ENCODE results near the gene MRFAP1. TPM values are rescaled to one million over a fixed set of nuclear protein-coding genes. Genes with fewer than 3 reads are reported as not detected.

MRFAP1 gene
- total and polyA plus RNA-seq, 10 donors = 133 to 299 (median 219) TPM

DNA sequence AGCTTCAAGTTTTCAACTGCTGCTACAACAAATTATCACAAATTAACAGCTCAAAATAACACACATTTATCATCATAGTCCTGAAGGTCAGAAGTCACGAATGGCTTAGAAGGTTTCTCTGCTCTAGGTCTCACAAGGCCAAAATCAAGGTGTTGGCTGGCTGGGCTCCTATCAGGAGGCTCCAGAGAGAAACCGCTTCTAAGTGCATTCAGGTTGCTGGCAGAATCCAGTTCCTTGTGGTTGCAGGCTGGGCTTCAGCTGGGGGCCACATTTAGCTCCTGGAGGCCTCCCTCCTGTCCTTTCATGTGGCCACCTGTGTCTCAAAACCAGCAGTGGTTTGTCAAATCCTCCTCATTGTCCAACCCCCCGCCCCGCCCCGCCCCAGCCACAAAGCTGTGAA lies 15.4 kb downstream of the MRFAP1 start:
- WGBS, 5 donors = 85 to 95% (median 89%) methylated on average over 5 of the region's 5 CpGs
- TF ChIP-seq POLR2A (IDR thresholded peaks at IDR 0.05) (no peak), POLR2AphosphoS5 (IDR thresholded peaks at IDR 0.05) (no peak), CTCF (IDR thresholded peaks at IDR 0.05 in 8 of 11, conservative IDR thresholded peaks at IDR 0.05 in 3 of 11) (no peak)
- intact Hi-C loops (cut with DNase I; ENCODE audit: low total_unique reads) = no loop called here
- H3K27ac ChIP-seq = no peak overlapping the region
- no peaks in the 10 kb centered on the region for H3K36me3 ChIP-seq
- H3K9me3 ChIP-seq = no peaks in the 10 kb centered on the region
- DNase-seq = peak; percentile 9
- peaks cover 0 to 27% (median 21%) of the 10 kb centered on the region in 6 donors for H3K4me1 ChIP-seq
- no peak overlapping the region for H3K4me3 ChIP-seq
- peaks cover 0 to 31% (median 0%) of the 10 kb centered on the region in 7 donors for H3K27me3 ChIP-seq (replicated peaks in 1 of 7)

DNA sequence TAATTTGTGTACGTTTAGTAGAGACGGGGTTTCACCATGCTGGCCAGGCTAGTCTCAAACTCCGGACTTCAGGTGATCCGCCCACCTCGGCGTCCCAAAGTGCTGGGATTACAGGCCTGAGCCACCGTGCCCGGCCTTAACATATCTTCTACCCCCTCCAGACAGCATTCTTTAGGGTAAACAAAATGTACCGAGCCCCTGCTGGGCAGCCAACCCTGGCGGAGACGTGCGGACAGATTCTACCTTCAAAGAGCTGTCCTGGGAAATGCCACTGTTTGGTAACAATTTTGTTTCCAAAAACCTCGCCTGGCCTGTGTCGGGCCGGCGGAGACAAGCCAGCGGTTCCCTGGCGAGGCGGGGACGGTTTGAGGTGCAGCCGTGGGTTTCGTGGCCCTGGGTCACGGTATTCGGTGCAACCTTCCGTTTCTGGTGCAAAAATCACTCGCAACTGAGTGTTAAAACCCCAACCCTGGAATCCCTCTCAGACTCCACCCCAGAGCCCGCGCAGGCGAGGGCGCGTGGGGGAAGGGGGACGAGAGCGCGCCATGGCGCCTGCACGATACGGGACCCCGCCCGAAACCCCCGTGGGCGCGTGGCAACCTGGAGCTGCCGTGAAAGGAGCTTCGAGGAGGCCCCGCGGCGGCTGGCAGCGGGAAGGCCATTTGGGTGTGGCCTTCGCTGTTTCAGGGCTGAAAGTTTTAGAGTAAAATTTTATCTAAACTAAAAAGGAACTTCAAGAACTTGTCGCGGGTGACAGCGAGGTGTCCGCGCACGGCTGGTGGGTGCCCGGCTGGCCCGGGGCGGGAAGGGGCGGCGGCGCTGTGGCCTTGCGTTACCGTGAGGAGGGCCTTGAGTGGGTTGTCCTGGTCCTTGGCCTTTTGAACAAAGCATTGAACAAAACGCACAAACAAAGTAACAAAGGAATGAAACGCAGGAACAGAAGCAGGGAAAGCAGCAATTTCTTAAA lies 17.0 kb downstream of the MRFAP1 start:
- peaks cover 0 to 27% (median 21%) of the 10 kb centered on the region in 6 donors for H3K4me1 ChIP-seq
- no peak for TF ChIP-seq CTCF (IDR thresholded peaks at IDR 0.05 in 8 of 11, conservative IDR thresholded peaks at IDR 0.05 in 3 of 11)
- peak; percentile 22 to 70 (median 62) for TF ChIP-seq POLR2AphosphoS5 (IDR thresholded peaks at IDR 0.05)
- no peak for TF ChIP-seq POLR2A (IDR thresholded peaks at IDR 0.05)
- DNase-seq = no peak
- 68 to 80% (median 70%) methylated on average over 63 to 65 of the region's 65 CpGs for WGBS, 5 donors
- peak overlapping the region; percentile 16 to 91 (median 78) for H3K27ac ChIP-seq
- no peaks in the 10 kb centered on the region for H3K9me3 ChIP-seq
- H3K27me3 ChIP-seq (replicated peaks in 1 of 7) = peaks cover 0 to 38% (median 0%) of the 10 kb centered on the region in 7 donors
- H3K36me3 ChIP-seq = no peaks in the 10 kb centered on the region
- intact Hi-C loops (cut with DNase I; ENCODE audit: low total_unique reads) = no loop called here
- peak overlapping the region in 2 of 8 donors; percentile 50 to 68 for H3K4me3 ChIP-seq

DNA sequence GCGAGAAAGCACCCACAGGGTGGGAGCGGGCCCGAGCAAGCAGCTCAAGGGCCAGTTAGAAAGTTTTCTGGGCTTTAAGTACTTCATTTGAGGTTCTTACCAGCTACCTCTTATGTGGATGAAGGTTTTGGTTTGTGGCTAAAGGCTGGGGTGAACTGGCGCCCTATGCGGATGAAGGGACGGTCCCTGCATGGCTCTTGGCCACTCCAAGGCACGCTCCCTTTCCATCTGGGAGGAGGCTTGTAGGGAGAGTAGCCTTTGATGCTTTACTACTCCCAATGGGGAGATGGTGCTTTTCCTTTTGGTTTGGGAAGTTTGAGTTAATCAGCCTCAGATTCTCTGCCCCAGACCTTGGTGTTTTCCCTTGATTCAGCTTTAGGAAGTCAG lies 17.7 kb downstream of the MRFAP1 start:
- Histone ChIP-seq H3K9me3 (no peaks in the 10 kb centered on the region), H3K4me3 (peak overlapping the region in 7 of 8 donors; percentile 22 to 68 (median 39)), H3K4me1 (peaks cover 0 to 27% (median 21%) of the 10 kb centered on the region in 6 donors), H3K27me3 (replicated peaks in 1 of 7) (peaks cover 0 to 42% (median under 1%) of the 10 kb centered on the region in 7 donors), H3K27ac (peak overlapping the region; percentile 16 to 91 (median 78)), H3K36me3 (no peaks in the 10 kb centered on the region)
- no peak for DNase-seq
- 60 to 80% (median 72%) methylated on average over 7 of the region's 7 CpGs for WGBS, 5 donors
- intact Hi-C loops (cut with DNase I; ENCODE audit: low total_unique reads) = no loop called here
- no peak for TF ChIP-seq CTCF (IDR thresholded peaks at IDR 0.05 in 8 of 11, conservative IDR thresholded peaks at IDR 0.05 in 3 of 11)
- TF ChIP-seq POLR2A (IDR thresholded peaks at IDR 0.05) = no peak
- TF ChIP-seq POLR2AphosphoS5 (IDR thresholded peaks at IDR 0.05) = no peak

DNA sequence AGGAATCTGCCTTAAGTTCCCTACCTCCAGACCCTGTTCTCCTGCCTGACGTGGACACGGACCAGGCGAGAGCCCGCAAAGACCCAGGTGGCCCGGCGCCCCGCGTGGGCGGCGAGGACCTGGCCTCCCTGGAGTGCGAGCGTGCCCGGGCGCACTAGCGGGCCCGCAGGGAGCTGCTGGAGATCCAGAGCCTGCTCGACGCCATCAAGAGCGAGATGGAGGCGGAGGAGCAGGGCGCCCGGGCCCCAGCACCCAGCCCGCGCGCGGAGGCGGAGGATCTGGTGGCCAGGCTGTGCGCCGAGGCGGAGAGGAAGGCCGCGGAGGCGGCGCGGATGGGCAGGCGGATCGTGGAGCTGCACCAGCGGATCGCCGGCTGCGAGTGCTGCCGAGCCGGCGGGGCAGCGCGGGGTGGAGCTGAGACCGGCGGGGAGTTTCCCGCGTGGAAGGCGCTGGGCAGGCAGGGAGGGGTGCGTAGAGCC lies 18.2 kb downstream of the MRFAP1 start:
- Histone ChIP-seq H3K4me3 (peak overlapping the region; percentile 22 to 68 (median 38)), H3K36me3 (no peaks in the 10 kb centered on the region), H3K27me3 (replicated peaks in 1 of 7) (peaks cover 0 to 47% (median 4%) of the 10 kb centered on the region in 7 donors), H3K4me1 (peaks cover 0 to 27% (median 21%) of the 10 kb centered on the region in 6 donors), H3K27ac (peak overlapping the region; percentile 16 to 91 (median 78)), H3K9me3 (no peaks in the 10 kb centered on the region)
- intact Hi-C loops (cut with DNase I; ENCODE audit: low total_unique reads) = no loop called here
- TF ChIP-seq CTCF (IDR thresholded peaks at IDR 0.05 in 8 of 11, conservative IDR thresholded peaks at IDR 0.05 in 3 of 11) = no peak
- peak in 2 of 3 donors; percentile 70 to 71 for TF ChIP-seq POLR2AphosphoS5 (IDR thresholded peaks at IDR 0.05)
- 2 to 12% (median 5%) methylated on average over 25 to 52 of the region's 52 CpGs for WGBS, 5 donors
- peak; percentile 88 for DNase-seq
